ENCODE data around the gene FXYD6.

Gene FXYD6

DNA sequence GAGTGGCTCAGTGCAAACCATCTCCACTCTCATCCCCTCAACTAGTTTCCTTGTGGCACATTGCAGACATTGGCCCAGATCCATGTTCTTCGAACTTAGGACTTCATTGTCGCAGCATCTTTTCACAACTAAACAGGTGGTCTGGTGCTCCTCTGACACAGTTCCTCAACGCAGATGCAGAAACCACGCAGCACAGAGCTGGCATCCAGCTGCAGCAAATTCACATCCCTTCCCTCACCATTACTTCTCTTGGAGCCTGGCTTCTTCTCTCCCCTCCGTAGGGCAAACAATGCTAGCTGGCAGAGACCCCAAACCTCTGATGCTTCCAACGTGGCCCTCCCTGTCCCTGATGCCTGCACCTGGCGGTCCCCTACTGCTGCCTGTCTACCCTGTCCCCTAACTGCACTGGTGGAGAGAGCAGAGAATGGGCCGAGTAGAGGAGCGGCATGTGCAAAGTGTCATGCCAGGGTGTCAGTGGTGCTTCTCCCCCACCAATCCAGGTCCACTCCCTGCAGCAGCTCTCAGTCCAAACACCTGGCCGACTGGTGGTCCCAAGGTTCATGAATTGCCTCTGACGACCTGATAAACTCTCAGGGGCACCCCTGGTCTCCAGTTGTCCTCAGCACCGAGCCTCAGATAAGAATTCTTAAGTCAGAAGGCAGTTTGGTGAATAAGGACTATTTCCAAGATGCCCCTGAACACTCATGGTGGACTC lies 34.6 kb upstream of the FXYD6 start:
- TF ChIP-seq TAF1 (IDR thresholded peaks at IDR 0.05; ENCODE audit: borderline replicate concordance, insufficient read depth, low read length) (no peak), SIN3A (IDR thresholded peaks at IDR 0.05; ENCODE audit: borderline replicate concordance, insufficient read depth, low read length) (no peak), FOXP2 (optimal IDR thresholded peaks at IDR 0.05; ENCODE audit: borderline replicate concordance, extremely low read depth, extremely low read length, insufficient read depth) (no peak), POLR2AphosphoS5 (IDR thresholded peaks at IDR 0.05; ENCODE audit: low read depth, low read length) (no peak)
- TF ChIP-seq, protein P1, sequence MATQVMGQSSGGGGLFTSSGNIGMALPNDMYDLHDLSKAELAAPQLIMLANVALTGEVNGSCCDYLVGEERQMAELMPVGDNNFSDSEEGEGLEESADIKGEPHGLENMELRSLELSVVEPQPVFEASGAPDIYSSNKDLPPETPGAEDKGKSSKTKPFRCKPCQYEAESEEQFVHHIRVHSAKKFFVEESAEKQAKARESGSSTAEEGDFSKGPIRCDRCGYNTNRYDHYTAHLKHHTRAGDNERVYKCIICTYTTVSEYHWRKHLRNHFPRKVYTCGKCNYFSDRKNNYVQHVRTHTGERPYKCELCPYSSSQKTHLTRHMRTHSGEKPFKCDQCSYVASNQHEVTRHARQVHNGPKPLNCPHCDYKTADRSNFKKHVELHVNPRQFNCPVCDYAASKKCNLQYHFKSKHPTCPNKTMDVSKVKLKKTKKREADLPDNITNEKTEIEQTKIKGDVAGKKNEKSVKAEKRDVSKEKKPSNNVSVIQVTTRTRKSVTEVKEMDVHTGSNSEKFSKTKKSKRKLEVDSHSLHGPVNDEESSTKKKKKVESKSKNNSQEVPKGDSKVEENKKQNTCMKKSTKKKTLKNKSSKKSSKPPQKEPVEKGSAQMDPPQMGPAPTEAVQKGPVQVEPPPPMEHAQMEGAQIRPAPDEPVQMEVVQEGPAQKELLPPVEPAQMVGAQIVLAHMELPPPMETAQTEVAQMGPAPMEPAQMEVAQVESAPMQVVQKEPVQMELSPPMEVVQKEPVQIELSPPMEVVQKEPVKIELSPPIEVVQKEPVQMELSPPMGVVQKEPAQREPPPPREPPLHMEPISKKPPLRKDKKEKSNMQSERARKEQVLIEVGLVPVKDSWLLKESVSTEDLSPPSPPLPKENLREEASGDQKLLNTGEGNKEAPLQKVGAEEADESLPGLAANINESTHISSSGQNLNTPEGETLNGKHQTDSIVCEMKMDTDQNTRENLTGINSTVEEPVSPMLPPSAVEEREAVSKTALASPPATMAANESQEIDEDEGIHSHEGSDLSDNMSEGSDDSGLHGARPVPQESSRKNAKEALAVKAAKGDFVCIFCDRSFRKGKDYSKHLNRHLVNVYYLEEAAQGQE (IDR thresholded peaks at IDR 0.05; ENCODE audit: insufficient read depth in 1 of 2, low read depth in 2 of 2, low read length in 2 of 2) = no peak

DNA sequence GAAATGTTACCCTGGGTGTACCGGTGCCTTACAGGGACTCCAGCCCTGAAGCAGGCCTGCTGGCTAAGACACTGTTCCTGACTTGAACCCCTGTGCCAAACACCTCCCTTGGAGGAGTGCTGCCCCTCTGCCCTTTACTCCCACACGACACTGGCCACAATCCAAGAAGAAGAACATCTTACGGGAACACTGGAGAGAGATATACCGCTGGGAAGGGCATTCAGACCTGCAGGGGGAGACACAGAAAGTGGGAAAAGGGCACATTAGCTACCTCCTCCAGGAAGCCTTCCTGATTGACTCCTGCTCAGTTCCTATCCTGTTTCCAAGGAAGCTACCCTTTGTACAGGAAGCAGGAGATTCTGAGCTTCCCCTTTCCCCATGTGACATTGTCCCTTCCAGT lies 34.1 kb upstream of the FXYD6 start:
- no peak for TF ChIP-seq POLR2AphosphoS5 (IDR thresholded peaks at IDR 0.05; ENCODE audit: low read depth, low read length)
- TF ChIP-seq, protein P1 (IDR thresholded peaks at IDR 0.05; ENCODE audit: insufficient read depth in 1 of 2, low read depth in 2 of 2, low read length in 2 of 2) = no peak
- no peak for TF ChIP-seq SIN3A (IDR thresholded peaks at IDR 0.05; ENCODE audit: borderline replicate concordance, insufficient read depth, low read length)
- no peak for TF ChIP-seq FOXP2 (optimal IDR thresholded peaks at IDR 0.05; ENCODE audit: borderline replicate concordance, extremely low read depth, extremely low read length, insufficient read depth)
- no peak for TF ChIP-seq TAF1 (IDR thresholded peaks at IDR 0.05; ENCODE audit: borderline replicate concordance, insufficient read depth, low read length)

DNA sequence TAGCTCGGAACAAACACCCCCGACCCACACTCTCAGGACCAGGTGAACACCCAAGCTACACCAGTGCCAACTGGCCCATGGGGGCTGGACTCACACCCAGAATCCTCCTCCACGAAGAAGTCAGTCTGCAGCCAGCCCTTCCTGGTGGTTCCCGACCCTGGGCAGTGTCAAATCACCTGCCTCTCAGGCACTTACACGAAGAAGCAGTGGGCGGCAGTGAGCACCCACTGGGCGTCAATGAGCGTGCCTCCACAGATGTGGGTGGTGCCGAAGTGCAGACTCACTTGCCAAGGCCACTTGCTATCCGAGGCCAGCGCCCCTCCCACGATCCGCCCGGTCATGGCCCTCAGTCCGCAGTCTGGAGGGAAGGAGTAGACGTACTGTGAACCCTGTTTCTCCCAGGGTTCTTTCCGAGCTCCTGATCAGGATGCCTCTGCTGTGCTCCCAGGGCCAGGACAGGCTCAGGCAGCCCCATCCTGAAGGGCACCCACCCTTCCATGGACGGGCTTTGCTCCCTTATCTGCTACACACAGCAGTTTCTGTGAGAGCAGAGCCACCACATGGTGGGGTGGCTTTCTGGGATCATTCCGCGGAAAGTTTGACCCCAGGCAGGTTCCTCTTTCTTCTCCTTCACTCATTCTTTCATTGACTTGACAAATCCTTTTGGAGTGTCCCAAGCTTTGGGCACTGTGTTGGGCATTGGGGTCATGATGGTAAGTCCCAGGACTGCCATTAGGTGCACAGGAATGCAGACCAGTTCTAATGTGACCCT lies 33.3 kb upstream of the FXYD6 start:
- TF ChIP-seq TAF1 (IDR thresholded peaks at IDR 0.05; ENCODE audit: borderline replicate concordance, insufficient read depth, low read length) (no peak), SIN3A (IDR thresholded peaks at IDR 0.05; ENCODE audit: borderline replicate concordance, insufficient read depth, low read length) (no peak), POLR2AphosphoS5 (IDR thresholded peaks at IDR 0.05; ENCODE audit: low read depth, low read length) (no peak), FOXP2 (optimal IDR thresholded peaks at IDR 0.05; ENCODE audit: borderline replicate concordance, extremely low read depth, extremely low read length, insufficient read depth) (no peak)
- TF ChIP-seq, protein P1 (IDR thresholded peaks at IDR 0.05; ENCODE audit: insufficient read depth in 1 of 2, low read depth in 2 of 2, low read length in 2 of 2) = no peak

DNA sequence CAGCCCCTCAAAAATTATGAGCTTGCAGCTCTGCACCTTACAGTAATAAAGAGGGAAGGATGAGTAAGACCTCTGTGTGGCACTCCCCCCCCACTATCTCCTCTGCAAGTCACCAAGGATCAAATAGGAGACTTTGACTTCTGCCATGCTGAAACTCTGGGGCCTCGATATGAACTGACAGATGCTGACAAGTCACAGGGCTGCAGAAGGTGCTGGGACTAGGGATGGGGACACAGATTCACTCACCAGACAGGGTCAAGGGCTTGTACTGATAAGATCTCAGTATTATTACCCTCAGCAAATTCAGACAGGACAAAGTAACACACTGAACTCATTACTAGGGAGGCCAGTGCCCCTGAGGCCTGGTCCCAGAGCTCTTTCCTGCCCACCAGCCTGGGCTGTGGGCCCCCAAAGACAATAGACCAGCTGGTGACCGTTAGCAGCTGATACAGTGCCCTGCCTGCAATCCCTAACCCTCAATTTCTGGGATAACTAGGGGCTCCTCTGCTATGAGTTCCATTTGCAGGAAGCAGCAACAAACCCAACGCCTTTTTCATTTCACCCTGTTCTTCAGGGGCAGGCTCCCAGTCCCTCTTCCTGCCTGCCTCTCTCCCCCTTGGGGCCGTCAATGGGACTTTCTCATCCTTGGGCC lies 32.6 kb upstream of the FXYD6 start:
- TF ChIP-seq TAF1 (IDR thresholded peaks at IDR 0.05; ENCODE audit: borderline replicate concordance, insufficient read depth, low read length) (no peak), SIN3A (IDR thresholded peaks at IDR 0.05; ENCODE audit: borderline replicate concordance, insufficient read depth, low read length) (no peak), FOXP2 (optimal IDR thresholded peaks at IDR 0.05; ENCODE audit: borderline replicate concordance, extremely low read depth, extremely low read length, insufficient read depth) (no peak), POLR2AphosphoS5 (IDR thresholded peaks at IDR 0.05; ENCODE audit: low read depth, low read length) (no peak)
- TF ChIP-seq, protein P1 (IDR thresholded peaks at IDR 0.05; ENCODE audit: insufficient read depth in 1 of 2, low read depth in 2 of 2, low read length in 2 of 2) = no peak
